Stimulated activated CD8-positive, alpha-beta memory T cell treated with anti-CD3 and anti-CD28 coated beads, Interleukin-4, amount 100 ng/mL, for 24 hours (primary cell): ENCODE measurements around the gene OPTC.
"Not testable (repeated sequence)": the region's sequence is repeated elsewhere in the genome, so short reads cannot be mapped to it uniquely, and the experiment has no call there.

Experiments
- DNase-seq: peaks from one replicate; pipeline ENCODE4 v3.0.0-alpha.2; 2020; ENCODE audit warnings: low read depth

Gene OPTC

DNA sequence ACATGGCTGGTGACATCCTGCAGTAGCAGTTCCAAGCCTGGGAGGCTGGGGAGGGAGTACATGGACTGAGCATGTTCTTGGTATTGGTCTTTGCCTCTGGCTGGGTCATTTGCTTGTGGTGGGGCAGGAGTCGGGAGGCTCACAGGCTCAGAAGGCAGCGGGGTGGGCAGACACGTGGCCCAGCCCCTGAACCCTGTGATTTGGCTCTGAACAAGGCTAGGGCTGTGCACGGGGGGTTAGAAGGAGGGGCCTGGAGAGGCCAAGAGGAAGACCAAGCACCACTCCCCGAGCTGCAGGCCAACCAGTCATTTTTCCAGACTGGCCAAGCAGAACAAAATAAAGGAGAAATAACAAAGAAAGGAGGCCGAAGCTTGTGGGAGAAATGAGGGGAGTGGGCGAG lies 28.0 kb upstream of the OPTC start:
- no peak for DNase-seq

DNA sequence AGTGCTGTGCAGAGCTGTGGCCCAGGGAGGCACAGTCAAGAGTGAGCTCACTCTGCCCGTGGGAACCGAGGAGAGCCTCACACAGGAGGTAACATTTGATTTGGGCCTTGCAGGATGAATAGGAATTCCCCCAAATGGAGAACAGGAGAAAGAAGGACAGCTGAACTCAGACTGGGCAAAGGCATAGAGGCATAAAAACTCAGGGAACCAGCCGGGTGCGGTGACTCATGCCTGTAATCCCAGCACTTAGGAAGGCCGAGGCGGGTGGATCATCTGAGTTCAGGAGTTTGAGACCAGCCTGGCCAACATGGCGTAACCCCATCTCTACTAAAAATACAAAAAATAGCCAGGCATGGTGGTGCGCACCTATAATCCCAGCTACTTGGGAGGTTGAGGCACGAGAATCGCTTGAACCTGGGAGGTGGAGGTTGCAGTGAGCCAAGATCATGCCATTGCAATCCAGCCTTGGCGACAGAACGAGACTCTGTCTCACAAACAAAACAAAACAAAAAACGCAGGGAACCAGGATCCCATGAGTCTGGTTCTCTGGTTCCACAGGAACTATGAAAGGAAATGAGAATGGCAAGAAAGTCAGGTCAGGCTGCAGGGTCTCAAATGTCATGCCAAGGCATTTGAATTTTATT lies 26.9 kb upstream of the OPTC start:
- DNase-seq = not testable (repeated sequence)

DNA sequence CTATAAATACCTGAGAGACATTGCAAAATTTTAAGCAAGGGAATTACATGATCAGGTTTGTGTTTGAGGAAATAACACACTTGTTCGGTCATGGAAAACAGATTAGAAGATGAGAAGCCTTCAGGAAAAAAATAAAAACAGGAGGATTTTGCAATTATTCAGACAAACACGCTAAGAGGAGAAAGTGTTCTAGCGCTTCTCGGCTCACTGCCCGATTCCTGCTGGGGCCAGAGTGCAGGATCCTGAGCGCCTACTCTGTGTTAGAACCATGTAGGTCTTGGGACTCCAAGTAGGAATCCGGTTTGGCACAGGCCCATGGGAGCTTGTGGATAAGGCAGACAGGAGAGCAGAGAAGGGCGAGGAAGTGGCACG lies 26.4 kb upstream of the OPTC start:
- no peak for DNase-seq

DNA sequence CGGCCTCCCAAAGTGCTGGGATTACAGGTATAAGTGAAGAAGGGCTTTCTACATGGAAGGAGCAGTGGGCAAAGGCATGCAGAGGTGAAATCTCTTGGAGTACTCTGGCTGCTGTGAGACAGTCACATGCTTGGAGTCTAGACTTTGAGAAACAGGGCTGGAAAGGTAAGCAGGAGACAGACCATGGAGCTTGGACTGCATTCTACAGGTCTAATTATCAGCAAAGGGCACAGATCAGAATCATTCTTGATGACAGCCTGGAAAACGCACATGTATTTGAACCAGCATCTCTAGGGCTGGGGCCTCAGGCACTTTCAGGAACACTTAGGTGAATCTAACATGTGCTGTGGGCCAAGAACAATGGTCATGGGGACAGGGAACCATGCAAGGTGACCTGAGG lies 25.6 kb upstream of the OPTC start:
- no peak for DNase-seq

DNA sequence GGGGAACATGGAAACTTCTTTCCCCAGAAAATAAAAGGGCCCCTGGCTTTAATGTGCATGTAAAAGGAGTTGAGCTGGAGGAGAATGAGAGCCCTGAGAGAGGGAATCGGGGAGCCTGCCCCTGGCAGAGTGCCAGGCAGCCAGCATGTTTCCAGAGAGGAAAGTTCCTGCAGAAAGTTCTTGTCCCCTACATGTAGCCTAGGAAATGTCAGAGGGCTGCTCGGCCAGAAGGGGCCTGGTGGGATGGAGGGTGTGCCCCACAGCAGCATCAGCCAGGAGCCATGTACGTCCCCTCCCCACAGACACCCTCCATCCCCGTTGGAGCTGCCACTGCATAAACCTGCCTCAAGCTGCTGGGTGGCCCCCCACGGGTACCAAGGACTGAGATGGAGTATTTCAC lies 23.7 kb upstream of the OPTC start:
- no peak for DNase-seq

DNA sequence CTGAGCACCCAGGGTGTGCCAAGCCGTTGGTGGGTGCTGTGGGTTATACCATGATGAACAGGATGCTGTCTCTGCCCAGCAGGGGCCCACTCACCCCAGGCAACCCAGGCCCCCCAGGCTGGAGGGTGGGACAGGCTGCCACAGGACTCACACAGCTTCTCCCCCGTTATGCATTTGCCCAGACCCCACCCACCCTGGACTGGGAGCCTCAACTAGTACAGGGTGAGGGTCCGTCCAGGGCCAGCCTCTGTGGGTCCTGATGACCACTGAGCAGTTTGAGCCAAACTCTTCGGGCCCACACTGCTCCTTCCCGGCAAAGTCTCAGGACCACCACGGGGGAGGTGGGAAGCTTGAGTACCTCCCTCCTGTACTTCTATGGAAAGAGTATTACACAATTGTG lies 22.1 kb upstream of the OPTC start:
- DNase-seq = no peak

DNA sequence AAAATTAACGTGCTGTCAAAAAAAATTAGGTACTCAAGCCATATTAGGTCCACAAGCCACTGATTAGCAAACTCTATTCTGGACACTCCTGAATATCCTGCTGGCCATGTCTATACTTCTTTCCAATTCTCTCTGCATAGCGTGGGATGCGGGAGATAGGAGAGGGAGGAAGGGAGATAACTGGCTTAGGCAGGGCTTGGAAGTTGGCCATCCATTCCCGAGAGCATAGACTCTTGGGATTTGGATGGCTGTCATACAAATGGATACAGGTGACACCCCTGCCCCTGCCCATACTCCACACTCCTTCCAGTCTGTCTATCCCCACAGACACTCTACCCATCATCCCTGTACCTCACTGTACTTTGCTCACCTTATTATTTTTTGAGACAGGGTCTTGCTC lies 20.7 kb upstream of the OPTC start:
- DNase-seq = no peak

DNA sequence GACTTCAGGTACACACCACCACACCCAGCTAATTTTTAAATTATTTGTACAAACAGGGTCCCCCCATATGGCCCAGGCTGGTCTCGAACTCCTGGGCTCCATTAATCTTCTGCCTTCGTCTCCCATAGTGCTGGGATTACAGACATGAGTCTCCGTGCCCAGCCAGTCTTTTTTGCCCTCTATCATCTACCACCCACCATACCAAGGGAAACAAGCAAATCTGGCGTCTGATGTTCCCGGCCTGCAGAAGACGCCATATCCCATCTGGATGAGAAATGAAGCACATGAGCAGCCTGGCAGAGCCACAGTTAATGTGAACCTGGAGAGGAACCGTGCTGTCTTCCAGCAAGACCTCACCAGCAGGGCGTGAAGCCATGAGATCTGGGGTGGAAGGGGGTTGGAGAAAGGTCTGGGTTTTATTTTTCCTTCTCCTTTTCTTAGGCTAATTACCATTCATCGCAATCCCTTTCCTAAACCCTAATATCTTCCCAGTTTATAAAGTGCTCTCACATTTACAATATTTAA lies 20.1 kb upstream of the OPTC start:
- DNase-seq = no peak

DNA sequence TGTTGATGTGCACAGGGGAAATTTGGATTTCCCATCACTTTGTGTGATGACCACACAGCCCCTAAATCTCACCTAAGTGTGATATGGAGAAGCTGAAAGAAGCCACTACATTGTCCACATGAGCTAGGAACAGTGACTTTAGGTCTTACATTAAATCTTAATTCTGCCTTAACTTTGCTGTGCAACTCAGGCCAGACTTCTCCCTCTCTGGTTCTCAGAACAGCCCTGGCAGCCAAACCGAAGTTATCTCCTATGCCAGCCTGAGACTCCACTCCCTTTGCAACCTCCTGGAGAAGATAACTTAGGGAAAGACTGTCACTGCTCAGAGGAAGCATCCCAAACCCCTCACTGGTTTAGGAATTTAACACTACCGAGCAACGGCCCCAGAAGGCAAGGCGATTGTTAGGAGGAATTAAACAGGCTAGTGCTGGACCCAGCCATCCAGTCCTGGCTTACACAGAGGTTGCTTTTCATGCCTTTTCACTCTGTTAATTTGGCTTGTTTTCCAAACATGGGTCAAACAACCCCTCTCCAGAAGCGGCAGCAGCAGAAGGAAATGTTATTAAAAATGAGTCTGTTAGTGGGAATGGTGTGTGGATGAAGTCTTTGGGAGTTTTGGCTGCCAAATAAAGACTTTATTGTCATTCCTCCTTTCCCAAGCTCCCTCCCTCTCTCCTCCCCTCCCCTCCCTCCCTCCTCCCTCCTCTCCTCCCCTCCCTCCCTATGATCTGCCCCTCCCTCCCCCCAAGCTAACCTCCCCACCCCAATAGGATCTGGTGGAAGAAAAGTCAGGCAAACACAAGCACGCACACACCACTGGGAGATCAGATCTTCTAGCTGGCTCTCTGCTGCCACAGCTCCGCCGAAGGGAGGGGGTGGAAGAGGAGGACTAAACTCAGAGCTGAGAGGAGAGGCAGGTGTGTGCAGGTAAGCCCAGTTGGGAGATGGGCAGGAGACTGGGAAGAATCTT lies 18.7 kb upstream of the OPTC start, which contains the start of gene PRELP:
PRELP (plus strand) TSS at position 795 of the 970 bp plus-strand sequence. CDS start 7,379 bp downstream, outside the sequence.
- no peak for DNase-seq

DNA sequence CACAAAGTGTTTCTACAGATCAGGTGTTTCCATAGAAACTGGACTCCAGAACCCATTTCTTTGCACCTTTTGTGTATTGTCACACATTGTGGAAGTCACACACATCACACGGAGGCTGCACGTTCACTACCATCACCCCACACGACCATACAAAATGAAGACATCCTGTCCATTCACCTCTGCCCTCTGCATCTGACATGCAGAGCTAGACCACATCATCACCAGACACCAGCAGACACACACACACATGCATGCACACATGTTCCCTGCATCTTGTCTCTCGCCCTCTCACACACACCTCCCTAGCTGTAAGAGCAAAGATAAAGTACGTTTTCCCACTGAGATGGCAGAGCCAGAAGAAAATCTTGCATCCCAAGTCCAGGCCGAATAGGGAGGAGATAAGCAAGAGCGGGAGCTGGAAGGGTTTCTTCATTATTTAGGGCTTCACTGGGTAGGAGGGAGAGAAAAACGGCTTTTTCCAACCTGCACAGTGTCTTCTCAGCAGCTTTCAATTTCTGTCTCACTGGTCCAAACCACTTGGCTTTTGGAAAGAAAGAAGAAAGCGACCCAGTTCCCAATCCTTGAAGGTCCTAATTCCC lies 17.6 kb upstream of the OPTC start:
- DNase-seq = no peak

DNA sequence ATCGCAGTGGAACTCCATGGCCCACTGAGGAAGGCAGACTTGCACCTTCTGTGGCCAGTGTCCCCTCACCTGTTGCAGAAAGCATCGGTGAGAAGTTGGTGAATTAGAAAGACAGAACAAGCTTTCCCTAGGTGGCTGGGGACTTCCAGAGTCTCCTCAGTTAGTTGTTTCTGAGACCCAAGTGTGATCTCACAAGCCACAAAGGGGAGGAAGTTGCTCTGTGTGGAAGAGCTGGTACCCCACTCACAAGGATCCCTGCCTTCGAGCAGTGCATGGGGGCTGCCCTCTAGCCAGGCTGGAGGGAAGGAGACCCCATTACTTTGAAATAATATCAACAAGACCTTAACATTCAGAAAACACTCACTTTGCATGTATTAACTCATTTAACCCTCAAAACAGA lies 16.2 kb upstream of the OPTC start:
- no peak for DNase-seq

DNA sequence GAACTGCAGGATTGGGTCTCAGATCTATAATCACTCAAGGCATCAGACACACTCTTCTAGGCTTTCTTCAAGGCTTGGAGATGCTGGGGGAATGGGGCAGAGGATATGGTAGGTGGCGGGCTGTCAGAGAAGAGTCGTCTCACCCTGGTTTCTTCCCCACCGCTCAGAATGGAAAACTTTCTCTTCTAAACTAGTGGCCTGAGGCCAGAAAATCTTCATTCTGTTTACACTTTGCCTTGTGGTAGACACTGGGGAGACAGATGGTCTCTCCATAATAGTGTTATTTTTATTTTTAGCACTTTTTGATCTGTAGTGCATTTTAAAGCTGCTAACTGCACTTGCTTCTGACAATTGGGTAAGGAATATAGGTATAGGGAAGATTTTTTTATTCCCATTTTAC lies 15.7 kb upstream of the OPTC start:
- no peak for DNase-seq

DNA sequence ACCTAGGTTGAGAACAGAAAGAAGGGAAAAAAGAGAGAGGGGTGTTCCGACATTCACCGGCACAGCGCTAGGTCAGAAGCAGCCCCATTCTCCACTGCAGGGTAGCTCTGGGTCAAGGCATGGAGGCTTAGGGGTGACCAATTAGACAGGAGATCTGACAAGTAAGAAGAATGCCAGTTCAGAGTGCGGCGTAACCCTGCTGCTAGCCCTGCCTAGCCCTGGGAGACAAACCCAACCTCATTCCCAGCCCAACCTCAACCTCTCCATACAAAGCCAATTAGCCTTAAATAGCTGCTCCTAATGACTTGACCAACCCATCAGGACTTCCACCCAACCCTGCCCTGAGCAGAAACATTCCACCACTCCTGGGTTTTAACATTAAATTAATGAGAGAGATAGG lies 15.0 kb upstream of the OPTC start:
- DNase-seq = no peak

DNA sequence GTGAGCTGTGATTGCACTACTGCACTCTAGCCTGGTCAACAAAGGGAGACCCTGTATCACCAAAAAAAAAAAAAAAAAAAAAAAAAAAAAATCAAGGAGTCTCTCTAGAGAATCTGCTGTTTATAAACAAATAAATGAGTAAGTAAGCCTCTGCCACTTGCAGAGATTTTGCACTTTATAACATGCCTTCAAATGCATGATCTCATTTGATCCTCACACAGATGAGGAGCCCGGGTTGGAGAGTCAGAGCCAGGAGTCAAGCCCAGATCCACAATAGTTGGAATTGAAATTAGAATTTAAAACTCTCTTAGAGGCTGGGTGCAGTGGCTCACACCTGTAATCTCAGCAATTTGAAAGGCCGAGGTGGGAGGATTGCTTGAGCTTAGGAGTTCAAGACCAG lies 14.3 kb upstream of the OPTC start:
- no peak for DNase-seq

DNA sequence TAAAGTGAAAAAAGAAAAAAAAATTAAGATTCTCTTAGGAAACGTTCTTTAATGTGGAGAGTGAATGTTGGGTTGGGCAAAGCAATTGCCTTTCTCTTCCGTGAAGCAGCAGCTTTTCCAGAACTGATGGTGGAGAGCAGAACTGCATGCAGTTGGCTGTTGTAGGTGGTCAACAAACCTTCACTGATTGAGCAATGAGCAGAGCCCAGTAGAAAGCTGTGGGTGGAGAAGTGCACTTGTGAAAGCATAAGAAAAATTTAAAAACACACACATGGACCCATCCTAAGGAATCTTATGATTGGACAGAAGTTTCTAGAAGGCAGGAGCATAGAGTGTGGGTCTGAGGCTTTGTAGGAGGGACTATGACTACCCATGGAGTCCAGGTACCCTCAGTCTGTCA lies 13.9 kb upstream of the OPTC start:
- no peak for DNase-seq

DNA sequence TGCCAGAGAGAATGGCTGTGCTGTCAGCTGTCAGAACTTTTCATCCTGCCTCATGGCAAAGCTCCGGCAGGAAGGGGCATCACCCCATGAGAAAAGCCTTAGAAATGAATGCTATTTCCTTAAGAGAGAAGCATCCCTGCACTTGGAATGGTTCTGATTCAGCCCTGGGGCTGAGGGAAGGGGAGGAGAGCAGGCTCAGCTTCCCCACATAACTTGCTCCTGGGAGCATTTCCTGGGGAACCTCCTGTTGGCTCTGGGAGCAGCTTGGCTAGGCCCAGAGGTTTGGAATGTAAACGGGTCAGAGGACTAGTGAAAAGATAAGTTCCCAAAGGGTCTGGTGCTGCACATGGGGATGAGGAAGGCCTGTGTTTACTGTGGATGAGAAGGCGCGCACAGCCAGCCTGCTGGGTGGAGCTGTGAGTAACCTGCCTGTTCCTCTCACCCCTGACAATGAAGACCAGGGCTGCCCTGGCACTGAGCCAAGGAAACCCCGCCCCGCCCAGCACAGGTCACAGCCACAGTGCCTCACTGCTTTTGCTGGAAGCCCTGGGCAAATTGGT lies 13.3 kb upstream of the OPTC start:
- DNase-seq = peak; percentile 24

DNA sequence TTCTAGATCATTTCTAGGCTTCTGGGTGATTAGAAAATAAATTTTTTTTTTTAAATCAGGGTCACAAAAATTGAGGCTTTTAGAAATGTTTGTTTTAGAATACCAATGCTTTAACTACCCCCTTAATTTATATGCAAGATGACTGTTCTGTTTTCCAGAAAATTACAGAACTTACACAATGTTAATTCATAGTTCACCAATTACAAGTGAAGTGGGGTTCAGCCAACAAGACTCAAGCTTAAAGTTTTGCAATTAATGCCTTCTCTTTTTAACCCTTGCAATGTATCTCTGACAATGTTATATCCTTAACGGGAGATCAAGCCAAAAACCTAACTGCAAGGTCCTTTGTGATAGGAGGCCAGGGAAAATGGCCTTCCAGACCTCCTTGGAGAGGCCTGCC lies 12.8 kb upstream of the OPTC start:
- DNase-seq = no peak

DNA sequence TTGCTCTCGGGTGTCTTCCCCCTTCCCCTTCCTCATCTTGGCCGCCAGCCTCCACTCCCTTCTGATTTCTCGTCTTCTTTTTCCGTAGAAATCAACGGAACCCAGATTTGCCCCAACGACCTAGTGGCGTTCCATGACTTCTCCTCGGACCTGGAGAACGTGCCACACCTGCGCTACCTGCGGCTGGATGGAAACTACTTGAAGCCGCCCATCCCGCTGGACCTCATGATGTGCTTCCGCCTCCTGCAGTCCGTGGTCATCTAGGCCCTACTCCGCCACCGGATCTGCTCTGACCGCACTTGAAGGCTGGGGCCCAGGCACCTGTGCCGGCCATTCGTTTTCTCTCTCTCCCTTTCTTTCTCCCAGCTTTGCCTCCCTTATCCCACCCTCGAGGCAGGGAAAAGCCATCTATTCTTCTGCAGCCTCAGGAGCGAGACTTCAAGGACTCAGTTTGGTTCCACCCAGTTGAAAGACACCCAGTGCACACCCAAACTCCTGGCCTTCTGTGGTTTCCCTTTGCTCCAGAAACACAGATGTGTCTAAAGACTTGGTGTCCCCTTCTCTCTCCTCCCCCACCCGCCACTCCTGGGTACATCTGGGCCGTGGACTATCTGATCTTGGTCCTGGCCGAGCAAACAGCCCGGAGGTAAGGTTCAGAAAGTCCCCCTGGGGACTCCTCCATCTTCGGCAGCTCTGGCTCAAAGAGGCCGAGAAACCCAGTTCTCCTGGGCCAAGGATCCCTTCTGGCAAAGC lies 7.2 kb upstream of the OPTC start:
- no peak for DNase-seq

DNA sequence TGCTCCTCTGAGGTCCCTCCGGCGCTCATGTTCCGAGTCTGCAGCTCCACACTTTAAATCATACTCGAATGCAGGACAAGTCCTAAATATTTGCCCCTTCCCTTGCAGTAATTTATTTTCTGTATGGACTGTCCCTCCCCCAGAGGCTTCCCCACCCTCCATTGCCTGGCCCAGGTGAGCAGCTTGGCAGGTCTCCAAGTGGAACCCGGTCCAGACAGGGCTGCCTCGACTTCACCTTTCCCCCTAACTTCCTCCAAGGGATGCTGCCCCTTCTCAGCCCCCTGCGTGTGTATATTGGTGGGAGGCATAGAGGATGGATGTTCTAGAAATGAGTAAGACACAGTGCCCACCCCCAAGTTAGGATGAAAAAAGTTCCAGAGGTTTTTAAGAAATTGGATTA lies 5.4 kb upstream of the OPTC start:
- DNase-seq = no peak

DNA sequence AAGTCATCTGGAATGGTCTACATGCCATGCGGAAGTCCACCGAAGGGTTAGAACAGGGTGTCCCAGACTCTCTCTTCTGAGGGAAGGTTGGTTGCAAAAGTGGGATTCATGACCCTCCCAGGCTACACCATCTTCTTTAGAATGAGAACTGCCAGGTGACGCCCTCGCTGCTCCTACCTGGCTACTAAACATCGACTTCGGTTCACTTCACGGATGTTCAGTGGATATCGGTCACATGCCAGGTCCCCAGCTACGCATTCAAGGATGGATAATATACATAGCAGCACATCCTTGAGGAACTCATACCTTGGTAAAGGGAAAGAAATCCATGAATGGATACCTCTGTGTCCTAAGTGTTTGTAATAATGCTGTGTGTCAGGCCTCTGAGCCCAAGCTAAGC lies 3.3 kb upstream of the OPTC start:
- no peak for DNase-seq

DNA sequence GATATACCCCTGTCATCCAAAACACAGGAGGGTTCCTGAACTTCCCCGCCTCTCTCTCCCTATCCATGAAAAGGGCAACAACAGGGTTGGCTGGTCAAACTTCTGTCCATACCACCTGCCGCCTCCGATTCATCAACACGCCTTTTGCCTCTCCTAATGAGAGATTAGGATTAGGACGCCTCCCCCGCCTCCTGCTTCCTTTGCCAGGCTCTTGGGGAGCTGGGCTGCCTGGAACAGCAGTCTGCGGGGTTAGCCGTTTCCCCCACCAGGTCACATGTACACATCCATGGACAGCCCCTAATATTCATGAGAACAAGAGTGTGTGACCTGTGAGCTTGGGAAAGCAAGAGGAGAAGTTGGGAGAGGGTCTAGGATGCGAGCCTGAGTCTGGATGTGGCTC lies 2.3 kb upstream of the OPTC start:
- DNase-seq = no peak
